T-helper 17 cell (primary cell): Measurements from ENCODE around the gene ZNF14. TPM values are rescaled to one million over a fixed set of nuclear protein-coding genes. Genes with fewer than 3 reads are reported as not detected.
A peak's percentile ranks its signal among the peaks of the same experiment; 100 is the strongest.
"Not testable (repeated sequence)": the region's sequence is repeated elsewhere in the genome, so short reads cannot be mapped to it uniquely, and the experiment has no call there.

Experiments
- ATAC-seq: fragments of 150-1000 bp; cut with Tn5 transposase; 2 replicates; pipeline ENCODE4 v1.10.0; 2021; ENCODE audit warnings: mild to moderate bottlenecking, moderate library complexity
- DNase-seq, 3 donors: peaks; one replicate each; pipeline versions ENCODE4 v3.0.0 to v3.0.0-alpha.2; 2020 to 2021
- H3K9me3 ChIP-seq: one replicate; pipeline ENCODE4 v1.7.0; 2013; ENCODE audit warnings: low read length, mild to moderate bottlenecking; ENCODE audit not compliant: control insufficient read depth, poor library complexity, severe bottlenecking
- H3K27ac Mint-ChIP-seq: one replicate; pipeline ENCODE4 v1.8.0; 2022; ENCODE audit warnings: mild to moderate bottlenecking, moderate library complexity, mixed read lengths
- H3K27me3 Mint-ChIP-seq: one replicate; pipeline ENCODE4 v1.8.0; 2022; ENCODE audit warnings: mixed read lengths
- H3K36me3 Mint-ChIP-seq: one replicate; pipeline ENCODE4 v1.8.0; 2022; ENCODE audit warnings: low read depth, mixed read lengths
- H3K4me1 Mint-ChIP-seq: one replicate; pipeline ENCODE4 v1.8.0; 2022; ENCODE audit warnings: mild to moderate bottlenecking, mixed read lengths
- H3K4me3 Mint-ChIP-seq: one replicate; pipeline ENCODE4 v1.8.0; 2022; ENCODE audit warnings: mild to moderate bottlenecking, moderate library complexity, mixed read lengths
- total RNA-seq, 4 donors: library from RNA in 2 of 4; stranded (reverse) in 2 of 4; gene quantifications; one replicate each; pipeline ENCODE4 v1.2.3 and lab custom pipeline; 2022 to 2026

Gene ZNF14
- total RNA-seq, 2 donors from 2014 or later, result 18.7 to 22.5 TPM

- Mint-ChIP-seq H3K4me3 (no peak overlapping the region), H3K27ac (no peak overlapping the region), H3K36me3 (no peaks in the 10 kb centered on the region), H3K4me1 (no peaks in the 10 kb centered on the region), H3K27me3 (no peaks in the 10 kb centered on the region)
- DNase-seq (no peak), ATAC-seq (no peak)
- no peaks in the 10 kb centered on the region for H3K9me3 ChIP-seq
Measured at GRCh38 chr19:19750842-19751790, 18.2 kb upstream of the ZNF14 start.

- ATAC-seq, result no peak
- no peaks in the 10 kb centered on the region for H3K36me3 Mint-ChIP-seq
- DNase-seq, result no peak
- no peaks in the 10 kb centered on the region for H3K9me3 ChIP-seq
- no peaks in the 10 kb centered on the region for H3K4me1 Mint-ChIP-seq
- no peak overlapping the region for H3K27ac Mint-ChIP-seq
- no peaks in the 10 kb centered on the region for H3K27me3 Mint-ChIP-seq
- no peak overlapping the region for H3K4me3 Mint-ChIP-seq
Measured at GRCh38 chr19:19749908-19750841, 17.3 kb upstream of the ZNF14 start.

- DNase-seq, result no peak
- Mint-ChIP-seq H3K36me3 (no peaks in the 10 kb centered on the region), H3K4me3 (no peak overlapping the region), H3K4me1 (no peaks in the 10 kb centered on the region), H3K27ac (no peak overlapping the region), H3K27me3 (no peaks in the 10 kb centered on the region)
- ATAC-seq, result no peak
- H3K9me3 ChIP-seq, result no peaks in the 10 kb centered on the region
Measured at GRCh38 chr19:19749117-19749907, 16.4 kb upstream of the ZNF14 start.

GRCh38 chr19:19748249-19748938 lies 15.5 kb upstream of the ZNF14 start:
- no peaks in the 10 kb centered on the region for H3K36me3 Mint-ChIP-seq
- H3K4me1 Mint-ChIP-seq, result no peaks in the 10 kb centered on the region
- H3K4me3 Mint-ChIP-seq, result no peak overlapping the region

GRCh38 chr19:19747357-19748220 lies 14.7 kb upstream of the ZNF14 start:
- H3K4me3 Mint-ChIP-seq, result no peak overlapping the region
- H3K36me3 Mint-ChIP-seq, result no peaks in the 10 kb centered on the region
- no peak for ATAC-seq
- no peak for DNase-seq
- H3K27me3 Mint-ChIP-seq, result no peaks in the 10 kb centered on the region
- no peak overlapping the region for H3K27ac Mint-ChIP-seq
- H3K4me1 Mint-ChIP-seq, result no peaks in the 10 kb centered on the region
- no peaks in the 10 kb centered on the region for H3K9me3 ChIP-seq

More at GRCh38 chr19:19748249-19748938, 15.5 kb upstream of the ZNF14 start:
- Mint-ChIP-seq H3K27me3 (no peaks in the 10 kb centered on the region), H3K27ac (no peak overlapping the region)
- DNase-seq (no peak), ATAC-seq (no peak)
- H3K9me3 ChIP-seq, result no peaks in the 10 kb centered on the region

GRCh38 chr19:19746286-19747213 lies 13.6 kb upstream of the ZNF14 start:
- H3K36me3 Mint-ChIP-seq, result no peaks in the 10 kb centered on the region
- H3K4me3 Mint-ChIP-seq, result no peak overlapping the region

GRCh38 chr19:19745496-19746285 lies 12.8 kb upstream of the ZNF14 start:
- H3K4me1 Mint-ChIP-seq, result no peaks in the 10 kb centered on the region
- H3K9me3 ChIP-seq, result no peaks in the 10 kb centered on the region
- no peaks in the 10 kb centered on the region for H3K36me3 Mint-ChIP-seq
- no peak overlapping the region for H3K27ac Mint-ChIP-seq
- DNase-seq (no peak), ATAC-seq (peak; percentile 46)
- H3K27me3 Mint-ChIP-seq, result no peaks in the 10 kb centered on the region
- no peak overlapping the region for H3K4me3 Mint-ChIP-seq

More at GRCh38 chr19:19746286-19747213, 13.6 kb upstream of the ZNF14 start:
- no peaks in the 10 kb centered on the region for H3K9me3 ChIP-seq
- Mint-ChIP-seq H3K27me3 (no peaks in the 10 kb centered on the region), H3K27ac (no peak overlapping the region), H3K4me1 (no peaks in the 10 kb centered on the region)
- ATAC-seq, result no peak
- DNase-seq, result no peak

- Mint-ChIP-seq H3K27ac (no peak overlapping the region), H3K4me3 (no peak overlapping the region), H3K36me3 (no peaks in the 10 kb centered on the region), H3K4me1 (no peaks in the 10 kb centered on the region), H3K27me3 (no peaks in the 10 kb centered on the region)
- no peaks in the 10 kb centered on the region for H3K9me3 ChIP-seq
- DNase-seq, result no peak
- ATAC-seq, result no peak
Measured at GRCh38 chr19:19744641-19745040, 11.7 kb upstream of the ZNF14 start.

GRCh38 chr19:19743921-19744320 lies 11.0 kb upstream of the ZNF14 start:
- H3K9me3 ChIP-seq, H3K4me3 Mint-ChIP-seq, H3K36me3 Mint-ChIP-seq, H3K27me3 Mint-ChIP-seq, H3K27ac Mint-ChIP-seq, H3K4me1 Mint-ChIP-seq, ATAC-seq, DNase-seq: not testable (repeated sequence)

- no peaks in the 10 kb centered on the region for H3K9me3 ChIP-seq
- Mint-ChIP-seq H3K4me1 (no peaks in the 10 kb centered on the region), H3K36me3 (no peaks in the 10 kb centered on the region), H3K4me3 (no peak overlapping the region), H3K27ac (no peak overlapping the region), H3K27me3 (no peaks in the 10 kb centered on the region)
- DNase-seq (no peak), ATAC-seq (no peak)
Measured at GRCh38 chr19:19743176-19743575, 10.3 kb upstream of the ZNF14 start.
